ENCODE data around the gene AVEN.
"Not testable (repeated sequence)": the region's sequence is repeated elsewhere in the genome, so short reads cannot be mapped to it uniquely, and the experiment has no call there.

The AVEN gene

DNA sequence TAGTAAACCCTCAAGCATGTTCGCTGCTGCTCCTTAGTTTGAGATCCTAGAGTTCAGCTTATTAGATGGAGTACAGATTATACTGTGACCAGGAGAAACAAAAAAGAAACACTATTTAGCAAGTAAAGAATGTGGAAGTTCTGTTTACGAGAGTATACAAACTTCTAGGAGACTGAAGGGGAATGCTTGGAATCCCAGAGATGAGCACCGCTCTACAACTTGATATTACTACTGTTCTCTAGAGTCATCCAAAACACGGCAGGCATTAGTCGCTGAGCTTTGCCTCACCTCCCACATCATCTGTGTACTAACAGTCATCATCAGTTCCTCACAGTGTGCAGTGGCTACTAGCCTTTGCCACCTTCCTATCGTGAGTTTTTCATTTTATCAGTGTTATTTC is 192.1 kb downstream of the AVEN start:
- no peak for DNase-seq (ENCODE audit: low spot score)

GRCh38 chr15:33846142-33846541 is 192.9 kb downstream of the AVEN start:
- no peak for DNase-seq (ENCODE audit: low spot score)

- DNase-seq (ENCODE audit: low spot score) = no peak
These were observed 194.4 kb downstream of the AVEN start for GRCh38 chr15:33844597-33844996.

GRCh38 chr15:33844186-33844585 is 194.8 kb downstream of the AVEN start:
- DNase-seq (ENCODE audit: low spot score) = no peak

DNA sequence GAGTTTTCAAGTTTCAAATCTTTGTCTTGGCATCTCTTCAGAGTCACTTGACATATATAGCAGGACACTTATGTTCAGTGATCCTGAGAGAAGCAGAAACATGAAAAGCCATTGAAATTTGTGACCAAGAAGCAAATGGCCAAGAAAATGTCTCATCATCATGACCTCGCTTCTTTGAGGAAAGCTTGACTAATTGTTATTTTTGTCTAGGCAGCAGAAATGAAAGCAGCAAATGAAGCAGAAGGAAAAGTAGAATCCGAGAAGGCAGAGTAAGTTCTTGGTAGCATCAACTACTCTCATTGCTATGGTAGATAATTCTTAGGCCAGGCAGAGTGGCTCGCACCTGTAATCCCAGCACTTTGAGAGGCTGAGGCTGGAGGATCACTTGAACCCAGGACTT is 198.4 kb downstream of the AVEN start:
- no peak for DNase-seq (ENCODE audit: low spot score)

DNA sequence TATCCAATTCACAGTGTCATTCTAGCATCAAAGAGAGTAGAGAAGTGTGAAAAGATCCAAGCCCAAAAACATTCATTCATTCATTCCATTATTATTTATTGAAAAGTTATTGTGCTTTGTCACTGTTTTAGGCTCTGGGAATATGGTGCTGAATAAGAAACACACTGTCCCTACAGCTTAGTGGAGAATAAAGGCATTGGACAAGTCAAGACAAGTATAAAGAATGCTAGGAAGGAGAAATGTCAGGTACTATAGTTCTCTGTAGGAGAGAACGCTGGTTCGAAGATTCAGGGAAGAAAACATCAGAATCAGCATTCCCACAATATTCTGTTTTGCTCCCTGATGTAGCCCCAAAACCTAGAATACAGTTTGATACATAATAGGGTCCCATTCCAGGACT is 199.5 kb downstream of the AVEN start:
- no peak for DNase-seq (ENCODE audit: low spot score)

DNA sequence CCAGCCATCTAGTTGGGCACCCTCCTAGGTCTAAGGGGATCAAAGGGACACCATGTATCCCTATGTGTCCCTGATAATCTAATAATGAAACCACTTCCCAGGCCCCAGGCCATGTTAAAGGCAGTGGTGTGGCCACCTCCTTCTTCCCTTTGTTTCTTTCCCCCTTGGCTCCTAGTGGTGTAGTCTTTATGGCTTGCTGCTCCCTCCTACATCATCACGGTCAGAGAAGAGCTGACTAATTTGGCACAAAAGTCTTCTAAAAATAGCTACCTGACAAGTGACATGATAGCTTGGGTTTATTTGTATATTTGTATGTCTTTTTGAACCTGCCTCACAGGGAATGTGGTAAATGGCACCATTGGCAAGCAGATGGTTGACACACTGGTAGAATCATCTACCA is 201.7 kb downstream of the AVEN start:
- no peak for DNase-seq (ENCODE audit: low spot score)

- no peak for DNase-seq (ENCODE audit: low spot score)
These were observed 203.9 kb downstream of the AVEN start for GRCh38 chr15:33834892-33835743.

DNA sequence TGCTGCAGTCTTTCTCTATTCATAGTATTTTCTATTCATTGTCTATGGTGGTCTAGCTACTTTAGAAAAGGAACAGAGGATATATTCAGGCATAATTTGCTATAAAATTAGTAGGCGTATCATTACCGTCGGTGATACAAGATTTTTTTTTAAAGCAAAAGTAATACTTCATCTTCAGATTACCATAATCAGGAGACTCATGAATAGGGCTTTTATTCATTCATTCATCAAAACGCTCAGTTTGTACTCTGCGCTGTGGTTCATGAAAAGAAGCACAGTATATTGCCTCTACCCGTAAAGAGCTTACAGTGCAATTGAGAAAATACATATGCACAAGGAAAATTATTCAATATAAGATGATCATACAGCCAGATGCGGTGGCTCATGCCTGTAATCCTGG is 207.4 kb downstream of the AVEN start:
- DNase-seq (ENCODE audit: low spot score) = no peak

- DNase-seq (ENCODE audit: low spot score) = no peak
These were observed 208.7 kb downstream of the AVEN start for GRCh38 chr15:33830351-33830750.

DNA sequence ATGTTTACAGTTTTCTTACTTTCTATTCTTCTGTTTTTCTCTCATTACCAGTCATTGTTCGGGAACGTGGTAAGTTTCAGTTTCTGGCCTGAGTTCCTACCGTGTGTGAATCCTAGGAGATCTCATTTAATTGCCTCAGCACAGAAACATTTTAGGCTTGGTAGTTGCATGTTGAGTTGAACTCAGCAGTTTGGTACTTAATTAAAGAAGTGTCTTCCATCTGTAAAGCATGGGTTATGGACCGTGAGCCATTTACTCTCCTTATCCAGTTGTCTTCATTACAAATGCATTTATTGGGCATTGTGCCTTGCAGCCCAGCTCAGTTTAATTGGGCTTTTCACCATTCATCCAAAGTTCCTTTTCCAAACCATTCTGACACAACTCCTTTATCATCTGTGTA is 212.8 kb downstream of the AVEN start:
- no peak for DNase-seq (ENCODE audit: low spot score)

- DNase-seq (ENCODE audit: low spot score) = no peak
These were observed 213.6 kb downstream of the AVEN start for GRCh38 chr15:33825453-33825852.

- no peak for DNase-seq (ENCODE audit: low spot score)
These were observed 215.9 kb downstream of the AVEN start for GRCh38 chr15:33823119-33823518.

DNA sequence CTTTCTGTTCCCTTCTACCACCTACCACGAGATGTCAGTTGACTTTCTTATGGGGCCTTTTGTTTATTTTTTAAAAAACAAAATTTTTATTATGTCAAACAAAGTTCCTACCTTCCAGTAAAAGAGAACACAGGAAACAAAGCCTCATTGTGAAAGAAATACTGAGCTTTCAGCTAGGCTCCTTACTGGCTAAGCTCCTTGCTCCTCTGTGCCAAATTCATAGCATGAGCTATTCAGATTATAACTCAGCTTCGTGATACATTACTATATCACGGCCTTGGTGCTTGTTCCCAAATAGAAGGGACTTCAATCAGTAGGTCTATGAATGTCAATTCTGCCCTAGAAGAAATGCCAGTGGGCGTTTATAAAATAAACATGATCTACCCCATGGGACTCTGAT is 216.5 kb downstream of the AVEN start:
- no peak for DNase-seq (ENCODE audit: low spot score)

DNA sequence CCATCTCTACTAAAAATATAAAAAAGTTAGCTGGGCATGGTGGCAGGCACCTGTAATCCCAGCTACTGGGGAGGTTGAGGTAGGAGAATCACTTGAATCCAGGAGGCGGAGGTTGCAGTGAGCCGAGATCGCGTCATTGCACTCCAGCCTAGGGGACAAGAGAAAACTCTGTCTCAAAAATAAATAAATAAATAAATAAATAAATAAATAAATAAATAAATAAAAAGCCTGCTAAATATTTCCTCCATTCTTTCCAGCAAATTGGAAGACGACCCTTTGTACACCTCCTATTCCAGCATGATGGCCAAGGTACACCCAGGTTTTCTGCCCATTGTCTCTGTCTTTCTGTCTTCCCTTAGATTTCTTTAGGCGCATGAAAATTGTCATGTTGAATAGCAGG is 219.5 kb downstream of the AVEN start:
- DNase-seq (ENCODE audit: low spot score) = not testable (repeated sequence)

Data from LoVo (cell line).